DND-41 (cell line): ENCODE data around the gene MLLT6.

Experiments
- ATAC-seq: fragments of 200-7000 bp; cut with Tn5 transposase; 3 replicates; pipeline ENCODE4 v1.9.1; 2021; ENCODE audit warnings: low read depth; ENCODE audit not compliant: insufficient read depth
- DNase-seq: peaks from one replicate; pipeline ENCODE4 v3.0.0-alpha.2; 2020
- H2AFZ ChIP-seq: 2 replicates; pipeline ENCODE4 v1.6.0; 2012; ENCODE audit warnings: low read depth, low read length
- H3K27ac ChIP-seq: 2 replicates; pipeline ENCODE4 v1.5.1; 2012; ENCODE audit warnings: low read length, inconsistent platforms
- H3K27me3 ChIP-seq: fragments of 200-600 bp; sonication (generic); 2 replicates; pipeline ENCODE4 v1.6.0; 2012; ENCODE audit warnings: low read length, mild to moderate bottlenecking, inconsistent platforms; ENCODE audit not compliant: insufficient read depth, poor library complexity
- H3K36me3 ChIP-seq: 2 replicates; pipeline ENCODE4 v1.5.1; 2012; ENCODE audit warnings: low read length, inconsistent platforms; ENCODE audit not compliant: insufficient read depth
- H3K4me1 ChIP-seq: 2 replicates; pipeline ENCODE4 v1.5.1; 2012; ENCODE audit warnings: mild to moderate bottlenecking, low read length; ENCODE audit not compliant: insufficient read depth
- H3K4me2 ChIP-seq: 2 replicates; pipeline ENCODE4 v1.6.0; 2012; ENCODE audit warnings: mild to moderate bottlenecking, moderate library complexity, low read length, inconsistent platforms; ENCODE audit not compliant: insufficient read depth
- H3K4me3 ChIP-seq, 2 experiments: fragments of 200-600 bp in 1 of 2; shearing (Covaris generic) in 1 of 2; 2 replicates each; pipeline ENCODE4 v1.5.1; 2012 to 2016; ENCODE audit warnings: inconsistent platforms in 2 of 2, low read length in 2 of 2, mild to moderate bottlenecking in 2 of 2, low read depth in 1 of 2, moderate library complexity in 1 of 2
- H3K79me2 ChIP-seq: 2 replicates; pipeline ENCODE4 v1.6.0; 2012; ENCODE audit warnings: low read length, inconsistent platforms; ENCODE audit not compliant: insufficient read depth
- H3K9ac ChIP-seq: 2 replicates; pipeline ENCODE4 v1.6.0; 2012; ENCODE audit warnings: low read depth, mild to moderate bottlenecking, inconsistent platforms, low read length, moderate library complexity
- H3K9me3 ChIP-seq: 2 replicates; pipeline ENCODE4 v1.5.1; 2012; ENCODE audit warnings: low read length, moderate library complexity, mild to moderate bottlenecking, inconsistent platforms; ENCODE audit not compliant: insufficient read depth, severe bottlenecking
- H4K20me1 ChIP-seq: 2 replicates; pipeline ENCODE4 v1.6.0; 2012; ENCODE audit warnings: low read length; ENCODE audit not compliant: insufficient read depth
- EZH2 ChIP-seq: IDR thresholded peaks from 3 replicates; pipeline ENCODE4 v1.6.1; 2012; ENCODE audit warnings: borderline replicate concordance, low read depth, mild to moderate bottlenecking, moderate library complexity, low read length, inconsistent platforms; ENCODE audit not compliant: severe bottlenecking
- TF ChIP-seq, protein P1 (sequence below): IDR thresholded peaks from 2 replicates; pipeline ENCODE4 v1.5.1; 2012; ENCODE audit warnings: borderline replicate concordance, low read length, moderate library complexity, mild to moderate bottlenecking; ENCODE audit not compliant: poor library complexity, severe bottlenecking; ENCODE audit errors: extremely low read depth

Gene MLLT6

DNA sequence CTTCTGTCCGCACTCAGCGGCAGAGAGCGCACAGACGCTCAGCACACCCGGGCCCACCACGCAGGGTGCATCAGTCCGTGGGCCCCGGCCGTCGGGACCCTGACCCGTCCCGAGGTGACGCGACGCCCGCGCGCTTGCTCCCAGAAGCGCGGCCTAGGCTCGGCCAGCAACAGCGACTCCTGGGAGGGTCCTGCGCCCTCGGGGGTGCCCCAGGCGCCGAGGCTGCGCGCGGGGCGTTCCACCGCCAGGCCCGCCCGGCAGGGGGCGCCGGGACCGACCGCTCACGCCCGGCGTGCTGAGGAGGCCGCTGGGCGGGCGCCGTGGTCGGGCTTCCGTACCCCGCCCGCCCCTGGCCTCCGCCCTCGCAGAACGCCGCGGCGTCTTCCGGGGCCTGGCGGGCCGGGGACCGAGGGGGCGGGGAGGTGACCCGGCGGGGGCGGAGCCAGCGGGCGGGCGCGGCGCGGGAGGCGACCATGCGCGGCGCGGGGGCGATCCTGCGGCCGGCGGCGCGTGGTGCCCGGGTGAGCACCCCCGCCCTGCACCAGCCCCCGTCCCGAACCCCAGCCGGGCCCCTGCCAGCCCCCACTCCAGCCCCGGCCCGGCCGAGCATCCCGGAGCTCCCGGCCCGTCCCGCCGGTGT, 24.9 kb downstream of the MLLT6 start, which contains the start of gene CISD3:
TSS of gene CISD3 (plus strand) at position 456 of the 640 bp plus-strand sequence. CDS start at position 474, 18 bp downstream.
- peaks cover 40% of the 10 kb centered on the region for H3K79me2 ChIP-seq
- TF ChIP-seq EZH2 = no peak
- TF ChIP-seq, protein P1, sequence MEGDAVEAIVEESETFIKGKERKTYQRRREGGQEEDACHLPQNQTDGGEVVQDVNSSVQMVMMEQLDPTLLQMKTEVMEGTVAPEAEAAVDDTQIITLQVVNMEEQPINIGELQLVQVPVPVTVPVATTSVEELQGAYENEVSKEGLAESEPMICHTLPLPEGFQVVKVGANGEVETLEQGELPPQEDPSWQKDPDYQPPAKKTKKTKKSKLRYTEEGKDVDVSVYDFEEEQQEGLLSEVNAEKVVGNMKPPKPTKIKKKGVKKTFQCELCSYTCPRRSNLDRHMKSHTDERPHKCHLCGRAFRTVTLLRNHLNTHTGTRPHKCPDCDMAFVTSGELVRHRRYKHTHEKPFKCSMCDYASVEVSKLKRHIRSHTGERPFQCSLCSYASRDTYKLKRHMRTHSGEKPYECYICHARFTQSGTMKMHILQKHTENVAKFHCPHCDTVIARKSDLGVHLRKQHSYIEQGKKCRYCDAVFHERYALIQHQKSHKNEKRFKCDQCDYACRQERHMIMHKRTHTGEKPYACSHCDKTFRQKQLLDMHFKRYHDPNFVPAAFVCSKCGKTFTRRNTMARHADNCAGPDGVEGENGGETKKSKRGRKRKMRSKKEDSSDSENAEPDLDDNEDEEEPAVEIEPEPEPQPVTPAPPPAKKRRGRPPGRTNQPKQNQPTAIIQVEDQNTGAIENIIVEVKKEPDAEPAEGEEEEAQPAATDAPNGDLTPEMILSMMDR = peak; percentile 86
- peaks cover 22% of the 10 kb centered on the region for H4K20me1 ChIP-seq
- peak within 1 kb of the TSS; percentile 98 for H3K27ac ChIP-seq
- peak within 1 kb of the TSS; percentile 74 for H3K9ac ChIP-seq
- peaks cover 39% of the 10 kb centered on the region for H3K36me3 ChIP-seq
- H3K27me3 ChIP-seq = no peaks in the 10 kb centered on the region
- H3K4me3 ChIP-seq = peak within 1 kb of the TSS; percentile 50 to 87
- no peaks in the 10 kb centered on the region for H3K9me3 ChIP-seq
- ATAC-seq = peak; percentile 68
- peaks cover 82% of the 10 kb centered on the region for H3K4me1 ChIP-seq
- H2AFZ ChIP-seq = peak within 1 kb of the TSS; percentile 84
- peak; percentile 88 for DNase-seq
- peak within 1 kb of the TSS; percentile 84 for H3K4me2 ChIP-seq

DNA sequence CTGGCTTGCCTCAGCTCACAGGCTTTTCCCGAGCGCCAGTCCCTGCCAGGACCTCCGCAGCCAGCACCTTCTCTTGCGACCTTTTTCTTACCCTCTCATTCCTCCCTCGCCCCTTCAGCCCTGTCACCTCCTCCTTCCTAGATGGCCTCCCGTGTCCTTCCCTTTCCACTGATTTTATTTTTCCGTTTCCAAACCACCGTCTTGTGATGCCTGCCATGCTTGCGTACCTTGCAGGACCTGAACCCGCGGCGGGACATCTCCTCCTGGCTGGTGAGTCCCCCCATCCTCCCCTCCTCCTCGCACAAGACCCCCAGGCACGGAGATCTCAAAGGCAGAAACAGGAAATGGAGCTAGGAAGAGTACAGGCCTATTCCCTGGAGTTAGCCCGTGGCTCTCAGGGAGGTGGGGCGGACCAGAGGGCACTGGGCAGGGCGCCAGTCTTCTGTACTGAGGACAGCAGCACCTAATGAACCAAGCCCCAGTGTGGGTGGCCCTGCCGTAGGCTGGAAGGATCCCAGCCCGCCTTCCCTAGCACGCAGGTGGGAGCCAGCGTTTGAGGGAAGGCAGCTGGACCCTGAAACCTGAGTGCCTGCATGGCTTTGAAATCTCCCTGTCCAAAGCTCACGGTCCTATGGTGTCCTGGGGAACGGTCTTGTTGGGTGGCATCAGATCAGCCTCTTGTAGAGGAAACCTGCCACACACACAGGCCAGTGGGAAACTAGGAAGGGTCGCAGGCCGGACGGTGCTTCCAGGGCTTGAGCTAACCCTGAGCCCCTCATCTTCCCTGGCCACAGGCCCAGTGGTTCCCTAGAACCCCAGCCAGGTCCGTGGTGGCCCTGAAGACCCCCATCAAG, 25.7 kb downstream of the MLLT6 start:
- peak overlapping the region; percentile 83 for H3K4me2 ChIP-seq
- DNase-seq (peak; percentile 60), ATAC-seq (peak; percentile 1; the same call in 1 of the 3 replicates)
- H3K27ac ChIP-seq = peak overlapping the region; percentile 82
- H3K4me1 ChIP-seq = peaks cover 79% of the 10 kb centered on the region
- TF ChIP-seq EZH2 = no peak
- TF ChIP-seq, protein P1 = no peak
- peaks cover 40% of the 10 kb centered on the region for H3K79me2 ChIP-seq
- peak overlapping the region; percentile 74 for H2AFZ ChIP-seq
- H3K9me3 ChIP-seq = no peaks in the 10 kb centered on the region
- peak overlapping the region; percentile 50 to 87 for H3K4me3 ChIP-seq
- peaks cover 38% of the 10 kb centered on the region for H3K36me3 ChIP-seq
- peaks cover 27% of the 10 kb centered on the region for H4K20me1 ChIP-seq
- no peaks in the 10 kb centered on the region for H3K27me3 ChIP-seq
- peak overlapping the region; percentile 74 for H3K9ac ChIP-seq

DNA sequence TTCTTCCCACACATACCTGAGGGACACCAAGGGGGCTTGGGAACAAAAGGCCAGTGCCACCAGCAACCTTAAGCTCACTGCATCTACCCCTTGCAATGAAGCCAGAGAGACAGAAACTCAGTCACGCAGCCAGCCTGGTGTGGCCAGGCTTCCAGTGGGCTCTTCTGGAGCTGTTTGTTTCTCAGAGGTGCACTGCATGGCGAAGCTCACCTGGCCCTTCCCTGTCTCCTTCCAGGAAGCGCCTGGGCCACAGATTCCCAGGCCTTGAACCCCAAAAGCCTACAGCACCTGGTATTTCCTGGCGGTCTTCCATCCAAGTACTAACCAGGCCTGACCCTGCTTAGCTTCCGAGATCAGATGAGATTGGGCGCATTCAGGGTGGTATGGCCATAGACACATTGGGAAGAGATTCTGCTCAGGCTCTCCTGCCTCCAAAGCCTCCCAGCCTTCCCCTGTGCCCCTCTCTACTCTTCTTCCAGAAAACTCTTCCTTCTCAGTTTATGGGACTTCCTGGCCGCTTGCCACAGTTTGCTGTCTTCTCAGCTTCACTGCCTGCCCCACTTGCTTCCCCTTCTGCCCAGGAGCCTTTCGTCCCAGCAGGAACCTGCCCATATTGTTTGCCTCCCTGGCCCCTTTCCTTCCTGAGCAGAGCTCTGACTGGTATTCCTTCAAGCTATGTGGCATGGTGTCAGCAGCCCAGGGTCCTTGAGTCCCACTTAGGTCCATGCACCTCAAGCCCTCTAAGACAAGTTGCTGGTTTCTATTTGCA, 26.6 kb downstream of the MLLT6 start:
- H2AFZ ChIP-seq = no peak overlapping the region
- H3K4me1 ChIP-seq = peaks cover 69% of the 10 kb centered on the region
- H3K79me2 ChIP-seq = peaks cover 40% of the 10 kb centered on the region
- DNase-seq (no peak), ATAC-seq (no peak)
- H3K27ac ChIP-seq = peak overlapping the region; percentile 82
- H3K4me3 ChIP-seq = peak overlapping the region in 1 of 2 experiments; percentile 87; a peak in 3 of 4 replicates
- H3K27me3 ChIP-seq = no peaks in the 10 kb centered on the region
- H4K20me1 ChIP-seq = peaks cover 27% of the 10 kb centered on the region
- TF ChIP-seq, protein P1 = no peak
- TF ChIP-seq EZH2 = no peak
- H3K9ac ChIP-seq = peak overlapping the region; percentile 74
- no peaks in the 10 kb centered on the region for H3K9me3 ChIP-seq
- H3K4me2 ChIP-seq = peak overlapping the region; percentile 83
- peaks cover 43% of the 10 kb centered on the region for H3K36me3 ChIP-seq
